Thoracic aorta (tissue), 2 donors: Measurements from ENCODE around the gene ITM2C. TPM values are rescaled to one million over a fixed set of nuclear protein-coding genes. Genes with fewer than 3 reads are reported as not detected.

Experiments used
- ATAC-seq: fragments of 150-250 bp; one replicate; pipeline ENCODE4 v1.8.0; 2017; ENCODE audit warnings: low read depth; ENCODE audit not compliant: insufficient number of reproducible peaks, low FRiP score
- DNase-seq: peaks from one replicate; pipeline ENCODE4 v3.0.0-alpha.2; 2020; ENCODE audit warnings: low spot score
- H3K27ac ChIP-seq, 2 donors: fragments of 200-600 bp; sonication (generic); 1 replicate in 1 of 2; 2 replicates in 1 of 2; pipeline ENCODE4 v1.5.1; 2016; ENCODE audit warnings: mild to moderate bottlenecking in 2 of 2, moderate library complexity in 2 of 2
- H3K27me3 ChIP-seq: fragments of 200-600 bp; sonication (generic); replicated peaks from 2 replicates; pipeline ENCODE4 v1.6.0; 2016; ENCODE audit warnings: mild to moderate bottlenecking; ENCODE audit not compliant: insufficient read depth
- H3K36me3 ChIP-seq: fragments of 200-600 bp; sonication (generic); one replicate; pipeline ENCODE4 v1.5.1; 2016
- H3K4me1 ChIP-seq, 2 donors: fragments of 200-600 bp; sonication (generic); 1 replicate in 1 of 2; 2 replicates in 1 of 2; pipeline versions ENCODE4 v1.5.1 to v1.6.0; 2016; ENCODE audit warnings: low read depth in 2 of 2, mild to moderate bottlenecking in 1 of 2; ENCODE audit not compliant: control insufficient read depth in 1 of 2
- H3K4me3 ChIP-seq: fragments of 200-600 bp; sonication (generic); 2 replicates; pipeline ENCODE4 v1.5.1; 2016; ENCODE audit warnings: mild to moderate bottlenecking
- H3K9me3 ChIP-seq: fragments of 200-600 bp; sonication (generic); 2 replicates; pipeline ENCODE4 v1.5.1; 2016
- total RNA-seq, 2 donors: library from RNA; depleted of rRNA; stranded (reverse); fragments of >200 nt; gene quantifications; one replicate each; pipeline versions ENCODE4 v1.1.0 to v1.2.3, GENCODE V29; 2016
- TF ChIP-seq, protein P1 (sequence below): fragments of 200-600 bp; sonication (generic); IDR thresholded peaks from one replicate; pipeline ENCODE4 v1.5.1; 2019; ENCODE audit warnings: antibody characterized with exemption

The ITM2C gene
- total RNA-seq, 2 donors from 2014 or later, result 65.5 to 70.6 TPM

- Histone ChIP-seq H3K4me1 (no peaks in the 10 kb centered on the region), H3K27ac (no peak overlapping the region), H3K36me3 (no peaks in the 10 kb centered on the region), H3K9me3 (no peaks in the 10 kb centered on the region), H3K4me3 (no peak overlapping the region), H3K27me3 (no peaks in the 10 kb centered on the region)
- TF ChIP-seq, protein P1, sequence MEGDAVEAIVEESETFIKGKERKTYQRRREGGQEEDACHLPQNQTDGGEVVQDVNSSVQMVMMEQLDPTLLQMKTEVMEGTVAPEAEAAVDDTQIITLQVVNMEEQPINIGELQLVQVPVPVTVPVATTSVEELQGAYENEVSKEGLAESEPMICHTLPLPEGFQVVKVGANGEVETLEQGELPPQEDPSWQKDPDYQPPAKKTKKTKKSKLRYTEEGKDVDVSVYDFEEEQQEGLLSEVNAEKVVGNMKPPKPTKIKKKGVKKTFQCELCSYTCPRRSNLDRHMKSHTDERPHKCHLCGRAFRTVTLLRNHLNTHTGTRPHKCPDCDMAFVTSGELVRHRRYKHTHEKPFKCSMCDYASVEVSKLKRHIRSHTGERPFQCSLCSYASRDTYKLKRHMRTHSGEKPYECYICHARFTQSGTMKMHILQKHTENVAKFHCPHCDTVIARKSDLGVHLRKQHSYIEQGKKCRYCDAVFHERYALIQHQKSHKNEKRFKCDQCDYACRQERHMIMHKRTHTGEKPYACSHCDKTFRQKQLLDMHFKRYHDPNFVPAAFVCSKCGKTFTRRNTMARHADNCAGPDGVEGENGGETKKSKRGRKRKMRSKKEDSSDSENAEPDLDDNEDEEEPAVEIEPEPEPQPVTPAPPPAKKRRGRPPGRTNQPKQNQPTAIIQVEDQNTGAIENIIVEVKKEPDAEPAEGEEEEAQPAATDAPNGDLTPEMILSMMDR, result no peak
- DNase-seq, result no peak
- no peak for ATAC-seq
These were observed 44.0 kb downstream of the ITM2C start for GRCh38 chr2:230908595-230909191.

DNA sequence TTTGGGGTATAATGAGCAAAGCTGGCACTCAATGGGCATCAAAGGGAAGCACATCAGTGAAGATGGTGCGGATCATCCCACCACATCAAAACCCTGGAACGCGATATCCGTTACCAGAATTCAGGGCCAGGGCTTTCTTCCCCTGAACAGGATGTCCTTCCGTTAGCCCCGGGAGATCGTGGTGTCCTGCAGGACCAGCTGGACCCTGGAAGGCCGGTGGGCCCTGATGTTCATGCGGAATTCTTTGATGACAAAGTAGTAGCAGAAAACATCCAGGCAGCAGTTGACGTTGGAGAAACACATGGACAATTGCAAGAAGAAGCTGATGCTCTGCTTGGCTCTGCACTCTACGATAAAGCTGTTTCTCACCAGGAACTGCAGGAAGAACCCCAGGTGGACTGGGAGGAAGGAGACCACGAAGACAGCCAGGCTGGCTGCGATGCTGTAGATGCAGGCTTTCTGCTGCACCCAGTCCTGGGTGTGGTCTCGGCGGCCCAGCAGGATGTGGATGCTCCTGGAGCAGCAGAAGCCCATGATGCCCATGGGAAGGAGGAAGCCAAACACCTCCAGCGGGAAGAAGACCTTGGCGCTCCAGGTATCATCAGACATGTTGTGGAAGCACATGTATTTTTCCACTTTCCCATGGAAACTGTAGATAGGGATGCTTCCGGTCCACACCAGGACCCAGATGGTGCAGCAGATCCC lies 45.3 kb downstream of the ITM2C start:
- Histone ChIP-seq H3K9me3 (no peaks in the 10 kb centered on the region), H3K36me3 (no peaks in the 10 kb centered on the region), H3K27me3 (no peaks in the 10 kb centered on the region), H3K4me1 (no peaks in the 10 kb centered on the region), H3K27ac (no peak overlapping the region), H3K4me3 (no peak overlapping the region)
- ATAC-seq, result no peak
- TF ChIP-seq, protein P1, result no peak
- no peak for DNase-seq

DNA sequence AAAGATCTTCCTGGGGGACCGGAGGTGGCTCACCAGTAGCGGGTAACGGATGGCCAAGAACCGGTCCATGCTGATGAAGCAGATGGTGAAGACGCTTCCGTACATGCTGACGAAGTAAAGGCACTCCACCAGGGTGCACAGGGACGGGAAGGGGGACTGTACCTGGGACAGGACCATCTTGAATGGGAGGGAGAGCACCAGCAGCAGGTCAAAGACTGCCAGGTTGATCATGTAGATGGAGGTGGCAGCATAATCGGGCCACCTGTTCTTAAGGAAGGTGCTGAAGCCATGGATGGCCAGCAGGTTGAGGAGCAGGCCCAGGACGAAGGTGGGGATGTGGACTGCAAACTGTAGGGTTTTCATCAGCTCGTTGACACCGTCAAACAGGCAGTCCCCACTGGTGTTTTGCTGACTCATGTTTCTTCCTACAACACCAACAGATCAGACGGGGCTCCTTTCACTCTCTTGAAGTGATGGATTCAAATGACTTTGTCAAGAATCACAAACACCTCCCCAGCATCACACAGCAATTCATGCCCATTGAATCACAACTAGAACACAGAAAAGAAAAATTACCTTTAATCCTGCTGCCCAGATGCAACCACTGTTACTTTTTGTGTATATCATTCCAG lies 45.9 kb downstream of the ITM2C start:
- Histone ChIP-seq H3K27ac (no peak overlapping the region), H3K27me3 (no peaks in the 10 kb centered on the region), H3K36me3 (no peaks in the 10 kb centered on the region), H3K4me3 (no peak overlapping the region), H3K4me1 (no peaks in the 10 kb centered on the region), H3K9me3 (no peaks in the 10 kb centered on the region)
- TF ChIP-seq, protein P1, result no peak
- no peak for ATAC-seq
- DNase-seq, result no peak

DNA sequence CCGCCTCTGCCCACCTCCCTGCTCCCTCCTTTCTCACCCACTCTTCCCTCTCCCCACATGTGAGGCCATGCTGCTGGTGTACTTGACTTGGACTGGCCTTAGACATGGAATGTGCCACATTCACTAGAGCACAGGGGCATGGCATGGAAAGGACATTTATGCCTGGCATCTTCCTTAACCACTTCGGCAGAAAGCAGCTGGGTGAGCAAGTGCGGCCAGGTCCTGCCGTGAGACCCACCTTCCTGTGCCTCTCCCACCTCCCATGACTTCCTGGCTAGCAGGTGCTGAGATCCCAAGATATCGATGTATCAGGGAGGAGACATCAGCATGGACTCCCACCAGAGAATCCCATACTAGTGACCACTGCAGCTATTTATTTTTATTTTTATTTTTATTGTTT lies 47.3 kb downstream of the ITM2C start:
- H3K36me3 ChIP-seq, result no peaks in the 10 kb centered on the region
- TF ChIP-seq, protein P1, result no peak
- H3K4me3 ChIP-seq, result no peak overlapping the region
- H3K27ac ChIP-seq, result no peak overlapping the region
- no peaks in the 10 kb centered on the region for H3K4me1 ChIP-seq
- H3K27me3 ChIP-seq, result no peaks in the 10 kb centered on the region
- H3K9me3 ChIP-seq, result no peaks in the 10 kb centered on the region
- ATAC-seq, result no peak
- no peak for DNase-seq

DNA sequence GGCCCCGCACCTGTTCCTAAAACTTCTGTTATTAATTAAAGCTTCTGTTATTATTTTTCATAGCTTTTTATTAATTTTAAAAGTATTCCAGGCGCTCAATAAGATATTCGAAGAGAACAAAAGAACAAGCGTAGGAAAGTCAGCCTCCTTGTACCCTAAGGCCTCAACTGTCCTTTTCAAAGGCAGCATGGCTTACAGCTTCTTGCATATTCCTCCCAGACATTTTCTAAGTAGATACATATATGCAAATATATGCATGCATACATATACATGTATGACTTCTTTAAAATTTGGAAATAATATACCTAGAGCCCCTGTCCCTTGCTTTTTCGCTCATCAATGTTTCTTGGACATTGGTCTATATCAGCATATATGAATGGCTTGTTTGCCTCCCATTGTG lies 48.0 kb downstream of the ITM2C start:
- no peak for ATAC-seq
- H3K36me3 ChIP-seq, result no peaks in the 10 kb centered on the region
- H3K27ac ChIP-seq, result no peak overlapping the region

More for the DNA sequence above, 48.0 kb downstream of the ITM2C start:
- no peak overlapping the region for H3K4me3 ChIP-seq
- no peaks in the 10 kb centered on the region for H3K27me3 ChIP-seq
- H3K9me3 ChIP-seq, result no peaks in the 10 kb centered on the region
- DNase-seq, result no peak
- no peaks in the 10 kb centered on the region for H3K4me1 ChIP-seq
- TF ChIP-seq, protein P1, result no peak
